Epithelial cell of proximal tubule (primary cell): ENCODE measurements around the gene MAGI2. TPM values are rescaled to one million over a fixed set of nuclear protein-coding genes. Genes with fewer than 3 reads are reported as not detected.

ENCODE experiments used
- DNase-seq: peaks from one replicate; pipeline ENCODE4 v3.0.0-alpha.2; 2011; ENCODE audit warnings: low read depth
- H3K4me3 ChIP-seq: 2 replicates; pipeline ENCODE4 v1.5.1; 2011; ENCODE audit warnings: low read depth, mild to moderate bottlenecking, low read length
- CTCF ChIP-seq: conservative IDR thresholded peaks from 2 replicates; pipeline ENCODE4 v1.5.1; 2012; ENCODE audit warnings: low read depth, mild to moderate bottlenecking, low read length
- total RNA-seq: library from RNA; depleted of rRNA; stranded (reverse); fragments of >200 nt; gene quantifications from 2 replicates; pipeline ENCODE4 v1.2.3, GENCODE V29; 2015

The MAGI2 gene
- total RNA-seq, 1 donor from 2014 or later, result 0.92 TPM

GRCh38 chr7:78684201-78684600 is 769.3 kb downstream of the MAGI2 start:
- H3K4me3 ChIP-seq, result no peak overlapping the region
- no peak for DNase-seq
- no peak for TF ChIP-seq CTCF

DNA sequence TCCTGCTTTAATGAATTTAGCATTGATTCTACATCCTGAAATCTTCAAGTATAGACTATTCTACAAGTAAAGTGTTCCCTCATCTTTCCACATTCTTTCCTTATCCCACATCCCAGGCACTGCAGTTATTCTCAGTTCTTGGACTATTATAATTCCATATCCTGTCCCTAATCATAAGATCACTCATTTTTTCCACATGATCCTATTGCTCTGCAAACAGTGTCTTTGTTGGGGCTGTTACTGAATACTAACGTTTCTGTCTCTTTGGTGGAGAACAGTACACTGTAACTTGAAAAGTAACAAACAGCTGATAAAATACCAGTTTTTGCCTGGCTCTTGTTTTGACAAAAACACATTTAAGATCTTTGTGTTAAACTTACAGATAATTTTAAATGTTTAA is 769.9 kb downstream of the MAGI2 start:
- TF ChIP-seq CTCF, result no peak

DNA sequence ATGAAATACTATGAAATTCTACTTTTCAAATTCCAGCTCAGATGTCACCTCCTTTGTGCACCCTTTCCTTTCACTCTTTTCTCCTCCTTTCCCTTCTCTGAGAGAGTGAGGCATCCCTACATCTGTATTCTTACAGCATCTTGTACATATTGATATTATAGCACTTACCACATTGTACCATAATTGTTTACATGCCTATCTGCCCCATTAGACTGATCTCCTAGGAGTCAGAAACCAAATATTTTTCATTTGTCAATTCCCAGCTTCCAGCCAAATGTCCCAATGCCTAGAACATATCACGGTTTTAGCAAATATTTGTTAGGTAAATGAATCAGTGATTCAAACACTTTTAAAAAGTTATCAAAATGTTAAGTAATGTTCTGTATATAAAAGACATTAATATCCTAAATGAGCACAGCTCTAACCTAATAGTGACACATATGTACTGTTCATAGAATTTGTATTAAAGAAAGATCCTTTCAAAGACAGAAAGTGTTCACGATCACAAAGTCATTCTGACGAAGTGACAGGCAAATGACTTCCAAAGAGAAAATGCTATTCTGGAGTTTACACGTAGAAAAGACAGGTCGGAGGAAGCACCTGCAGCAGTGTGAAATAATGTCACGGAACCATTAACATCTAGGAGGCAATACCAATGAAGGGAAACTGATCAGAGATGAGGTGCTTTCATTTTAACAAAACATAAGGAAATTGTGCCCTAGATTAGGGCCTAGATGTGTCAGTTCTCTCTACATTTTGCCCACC is 774.2 kb downstream of the MAGI2 start:
- no peak for TF ChIP-seq CTCF
- no peak overlapping the region for H3K4me3 ChIP-seq
- no peak for DNase-seq

More for the DNA sequence above, 769.9 kb downstream of the MAGI2 start:
- no peak for DNase-seq
- no peak overlapping the region for H3K4me3 ChIP-seq

- DNase-seq, result no peak
- no peak overlapping the region for H3K4me3 ChIP-seq
- TF ChIP-seq CTCF, result no peak
Observed at GRCh38 chr7:78677391-78677790, 776.1 kb downstream of the MAGI2 start.

DNA sequence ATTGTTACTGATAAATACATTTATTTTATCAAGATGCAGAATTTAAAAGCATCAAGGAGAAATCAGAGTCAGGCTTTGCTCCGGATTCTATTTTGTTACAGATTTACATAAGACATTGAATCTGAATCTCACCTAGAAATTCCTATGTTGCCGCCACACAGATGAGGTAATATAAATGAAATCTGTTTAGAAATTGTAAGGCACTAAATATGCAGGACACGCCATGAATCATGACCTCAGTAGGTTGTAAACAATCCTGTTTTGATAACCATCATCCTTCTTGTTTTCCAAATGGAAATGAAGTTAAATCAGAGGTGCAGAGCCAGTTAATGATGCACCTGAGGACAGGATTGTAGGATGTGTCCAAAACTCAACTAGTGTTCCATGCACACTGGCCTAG is 778.0 kb downstream of the MAGI2 start:
- TF ChIP-seq CTCF, result no peak
- no peak overlapping the region for H3K4me3 ChIP-seq
- DNase-seq, result no peak

DNA sequence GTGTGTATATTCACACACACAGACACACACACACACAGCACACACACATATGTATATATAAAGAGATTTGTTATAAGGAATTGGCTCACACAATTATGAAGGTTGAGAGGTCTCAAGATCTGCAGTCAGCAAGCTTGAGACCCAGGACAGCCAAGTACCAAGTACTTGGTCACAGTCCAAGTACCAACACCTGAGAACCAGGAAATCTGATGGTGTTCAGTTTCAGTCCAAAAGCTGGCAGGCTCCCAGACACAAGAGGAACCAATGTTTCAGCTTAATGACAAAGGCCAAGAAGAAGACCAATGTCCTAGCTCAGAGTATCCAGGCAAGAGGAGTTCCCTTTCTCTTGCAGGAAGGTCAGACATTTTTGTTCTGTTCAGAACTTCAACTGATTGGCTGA is 780.2 kb downstream of the MAGI2 start:
- no peak overlapping the region for H3K4me3 ChIP-seq
- no peak for TF ChIP-seq CTCF
- no peak for DNase-seq

GRCh38 chr7:78662939-78663338 is 790.5 kb downstream of the MAGI2 start:
- no peak overlapping the region for H3K4me3 ChIP-seq
- no peak for DNase-seq
- no peak for TF ChIP-seq CTCF
